ENCODE data around the gene GYS2. TPM values are rescaled to one million over a fixed set of nuclear protein-coding genes. Genes with fewer than 3 reads are reported as not detected.

The GYS2 gene
- total RNA-seq, 1 donor from 2014 or later, result not detected

GRCh38 chr12:21571046-21571445, 33.6 kb downstream of the GYS2 start:
- Histone ChIP-seq H3K4me1 (no peaks in the 10 kb centered on the region), H3K9me3 (no peaks in the 10 kb centered on the region), H3K4me3 (no peak overlapping the region), H3K27me3 (ENCODE audit: low read depth) (no peaks in the 10 kb centered on the region), H3K27ac (no peak overlapping the region), H3K36me3 (no peaks in the 10 kb centered on the region)
- no peak for TF ChIP-seq CTCF (IDR thresholded peaks at IDR 0.05)
- intact Hi-C loops (cut with DNase I), result no loop called here
- DNase-seq (no peak), ATAC-seq (no peak)

- no peaks in the 10 kb centered on the region for H3K9me3 ChIP-seq
- H3K27ac ChIP-seq, result no peak overlapping the region
- H3K4me1 ChIP-seq, result no peaks in the 10 kb centered on the region
- H3K4me3 ChIP-seq, result no peak overlapping the region
- no peak for ATAC-seq
- no peaks in the 10 kb centered on the region for H3K36me3 ChIP-seq
- TF ChIP-seq CTCF (IDR thresholded peaks at IDR 0.05), result no peak
- no peak for DNase-seq
- intact Hi-C loops (cut with DNase I), result no loop called here
- H3K27me3 ChIP-seq (ENCODE audit: low read depth), result no peaks in the 10 kb centered on the region
These were observed 36.5 kb downstream of the GYS2 start for GRCh38 chr12:21568115-21568514.

GRCh38 chr12:21566907-21567394, 37.7 kb downstream of the GYS2 start:
- Histone ChIP-seq H3K27ac (no peak overlapping the region), H3K27me3 (ENCODE audit: low read depth) (no peaks in the 10 kb centered on the region), H3K4me3 (no peak overlapping the region), H3K9me3 (no peaks in the 10 kb centered on the region), H3K4me1 (no peaks in the 10 kb centered on the region), H3K36me3 (no peaks in the 10 kb centered on the region)
- DNase-seq, result no peak
- no peak for ATAC-seq
- intact Hi-C loops (cut with DNase I), result no loop called here
- TF ChIP-seq CTCF (IDR thresholded peaks at IDR 0.05), result no peak

GRCh38 chr12:21566223-21566906, 38.3 kb downstream of the GYS2 start:
- H3K4me1 ChIP-seq, result no peaks in the 10 kb centered on the region
- ATAC-seq (no peak), DNase-seq (no peak)
- TF ChIP-seq CTCF (IDR thresholded peaks at IDR 0.05), result no peak
- intact Hi-C loops (cut with DNase I), result no loop called here
- no peaks in the 10 kb centered on the region for H3K9me3 ChIP-seq
- no peak overlapping the region for H3K27ac ChIP-seq
- H3K4me3 ChIP-seq, result no peak overlapping the region
- no peaks in the 10 kb centered on the region for H3K36me3 ChIP-seq
- H3K27me3 ChIP-seq (ENCODE audit: low read depth), result no peaks in the 10 kb centered on the region

GRCh38 chr12:21562859-21563258, 41.8 kb downstream of the GYS2 start:
- H3K4me1 ChIP-seq, result no peaks in the 10 kb centered on the region
- no peak overlapping the region for H3K4me3 ChIP-seq
- no peak for ATAC-seq
- no peak overlapping the region for H3K27ac ChIP-seq
- intact Hi-C loops (cut with DNase I), result no loop called here
- DNase-seq, result no peak
- no peaks in the 10 kb centered on the region for H3K27me3 ChIP-seq (ENCODE audit: low read depth)
- no peaks in the 10 kb centered on the region for H3K36me3 ChIP-seq
- H3K9me3 ChIP-seq, result no peaks in the 10 kb centered on the region
- no peak for TF ChIP-seq CTCF (IDR thresholded peaks at IDR 0.05)
